HepG2 (cell line): ENCODE results near the gene DNMT3L. TPM values are rescaled to one million over a fixed set of nuclear protein-coding genes. Genes with fewer than 3 reads are reported as not detected.

Source experiments
- ATAC-seq: fragments of 200-7000 bp; cut with Tn5 transposase; 3 replicates; pipeline ENCODE4 v1.9.1; 2020; ENCODE audit warnings: mild to moderate bottlenecking, moderate library complexity
- BruUV-seq: library from RNA; stranded (reverse); fragments of 400-500 nt; replicated peaks from 2 replicates; lab custom pipeline; 2021; lab: Mats Ljungman, UMichigan
- CTCF ChIA-PET: fragments of 300-600 bp; formaldehyde crosslinking; extraction: SDS; loops from one replicate; lab custom pipeline; 2021; ENCODE audit warnings: low total read pairs, inconsistent platforms, low intra/inter-chr PET ratio; lab: Yijun Ruan, JAX
- POLR2A ChIA-PET: fragments of 350-600 bp; sonication (Branson Sonifier 250); formaldehyde crosslinking; loops from one replicate; lab custom pipeline; 2020; ENCODE audit warnings: antibody characterized with exemption, inconsistent platforms; lab: Yijun Ruan, JAX
- DNase-seq: peaks from one replicate; pipeline ENCODE4 v3.0.0-alpha.2; 2015; ENCODE audit warnings: low spot score
- FAIRE-seq: peaks from 3 replicates; lab custom pipeline; 2011; peaks lifted over from hg19 to GRCh38; lab: Jason Lieb, UNC
- H2AFZ ChIP-seq: one replicate; pipeline ENCODE4 v1.6.1; 2011; ENCODE audit warnings: low read length, inconsistent platforms
- H3K27ac ChIP-seq: fragments of 300-600 bp; 3 replicates; pipeline ENCODE4 v1.8.0; 2011; ENCODE audit warnings: mixed run types, mild to moderate bottlenecking, mixed read lengths, low read length, inconsistent platforms; ENCODE audit not compliant: insufficient read depth; ENCODE audit errors: extremely low read length
- H3K27me3 ChIP-seq, 2 experiments: fragments of 200-600 bp in 1 of 2; 2 replicates in 1 of 2; 3 replicates in 1 of 2; pipeline versions ENCODE4 v1.6.0 to v1.8.0; 2011; ENCODE audit warnings: low read length in 2 of 2, mild to moderate bottlenecking in 2 of 2, moderate library complexity in 2 of 2, inconsistent platforms in 1 of 2; ENCODE audit not compliant: insufficient read depth in 2 of 2, control insufficient read depth in 1 of 2
- H3K36me3 ChIP-seq, 2 experiments: fragments of 200-600 bp in 1 of 2; replicated peaks in 1 of 2; 2 replicates in 1 of 2; 3 replicates in 1 of 2; pipeline versions ENCODE4 v1.5.1 to v1.8.0; 2011; ENCODE audit warnings: low read length in 2 of 2, inconsistent platforms in 1 of 2; ENCODE audit not compliant: insufficient read depth in 2 of 2, control insufficient read depth in 1 of 2
- H3K4me1 ChIP-seq: 2 replicates; pipeline ENCODE4 v1.5.1; 2012; ENCODE audit warnings: low read length, inconsistent platforms; ENCODE audit not compliant: insufficient read depth
- H3K4me2 ChIP-seq: 2 replicates; pipeline ENCODE4 v1.6.0; 2011; ENCODE audit warnings: low read depth, low read length, inconsistent platforms
- H3K4me3 ChIP-seq, 3 experiments: fragments of 200-600 bp in 1 of 3; sonication (generic), shearing (Covaris generic) in 1 of 3; replicated peaks in 1 of 3; 2 replicates each; pipeline ENCODE4 v1.5.1; 2011 to 2016; ENCODE audit warnings: low read length in 3 of 3, inconsistent platforms in 2 of 3, low read depth in 2 of 3, mild to moderate bottlenecking in 2 of 3, control low read depth in 1 of 3, mixed read lengths in 1 of 3; ENCODE audit not compliant: insufficient read depth in 1 of 3
- H3K79me2 ChIP-seq: one replicate; pipeline ENCODE4 v1.6.1; 2011; ENCODE audit warnings: low read length, inconsistent platforms; ENCODE audit not compliant: insufficient read depth
- H3K9ac ChIP-seq: 2 replicates; pipeline ENCODE4 v1.6.0; 2011; ENCODE audit warnings: mild to moderate bottlenecking, low read depth, low read length, inconsistent platforms; ENCODE audit not compliant: insufficient read depth
- H3K9me3 ChIP-seq: 2 replicates; pipeline ENCODE4 v1.5.1; 2012; ENCODE audit warnings: mild to moderate bottlenecking, low read length
- H4K20me1 ChIP-seq: 2 replicates; pipeline ENCODE4 v1.6.0; 2011; ENCODE audit warnings: inconsistent platforms, mild to moderate bottlenecking, low read length, moderate library complexity; ENCODE audit not compliant: insufficient read depth
- CEBPB ChIP-seq: IDR thresholded peaks from 2 replicates; pipeline ENCODE4 v1.6.1; 2011; ENCODE audit warnings: low read depth, low read length, improper control_type of control experiment, borderline replicate concordance
- ZBED4 ChIP-seq: sonication (generic); formaldehyde crosslinking; IDR thresholded peaks from 2 replicates; pipeline ENCODE4 v1.4.0; 2020; ENCODE audit warnings: missing genetic modification reagents, borderline replicate concordance
- ZNF629 ChIP-seq: sonication (generic); formaldehyde crosslinking; conservative IDR thresholded peaks from 2 replicates; pipeline ENCODE4 v1.5.0; 2020; ENCODE audit warnings: missing genetic modification reagents
- ZNF724P ChIP-seq: sonication (generic); formaldehyde crosslinking; IDR thresholded peaks from 2 replicates; pipeline ENCODE4 v1.8.0; 2022; ENCODE audit warnings: missing genetic modification reagents, borderline replicate concordance
- WGBS: methylation state at CpG from one replicate; pipeline ENCODE4 v1.1.6; 2017; ENCODE audit warnings: low lambda C conversion rate; 5-methylcytosine and 5-hydroxymethylcytosine counted together
- in situ Hi-C: cut with HindIII; loops from 2 replicates; pipeline ENCODE4 v1.10.0; 2017; ENCODE audit warnings: low pct_unique_long_range_greater_than_20kb; ENCODE audit not compliant: extremely low pct_ligation_motif_present
- intact Hi-C: fragments of 100-400 bp; cut with micrococcal nuclease; formaldehyde crosslinking; loops from one replicate; pipeline ENCODE4 v1.10.0; 2022; ENCODE audit not compliant: unreplicated experiment
- polyA plus RNA-seq, 8 experiments: library from polyadenylated mRNA; depleted of rRNA in 3 of 8; stranded (reverse) in 7 of 8; unstranded in 1 of 8; fragments of >200 nt; fragmentation: Illumina TruSeq in 4 of 8; extraction: Trizol in 4 of 8; gene quantifications; 2 replicates each; pipeline versions ENCODE4 v1.2.1 to v1.2.3, GENCODE V29; 2011 to 2016; ENCODE audit warnings: low read depth in 4 of 8, missing spikeins in 1 of 8, mixed read lengths in 1 of 8; ENCODE audit not compliant: insufficient read depth in 1 of 8
- total RNA-seq, 5 experiments: library from RNA; depleted of rRNA; stranded (reverse); fragments of >200 nt; fragmentation: Illumina TruSeq; extraction: Trizol; gene quantifications; 2 replicates each; pipeline ENCODE4 v1.2.3, GENCODE V29; 2016; ENCODE audit warnings: low read depth in 1 of 5
- TF ChIP-seq, protein P1 (sequence below): sonication (generic); formaldehyde crosslinking; IDR thresholded peaks from 2 replicates; pipeline ENCODE4 v1.4.0; 2020; ENCODE audit warnings: missing genetic modification reagents, mild to moderate bottlenecking, borderline replicate concordance
- TF ChIP-seq, protein P2 (sequence below): sonication (generic); formaldehyde crosslinking; IDR thresholded peaks from 2 replicates; pipeline ENCODE4 v1.5.1; 2020; ENCODE audit warnings: missing genetic modification reagents, mild to moderate bottlenecking, borderline replicate concordance

Gene DNMT3L
- total and polyA plus RNA-seq, 2 of the 13 experiments (the other 11 are each of a cell fraction or from before 2014, with no cell fraction given): 0.75 to 1.7 TPM

DNA sequence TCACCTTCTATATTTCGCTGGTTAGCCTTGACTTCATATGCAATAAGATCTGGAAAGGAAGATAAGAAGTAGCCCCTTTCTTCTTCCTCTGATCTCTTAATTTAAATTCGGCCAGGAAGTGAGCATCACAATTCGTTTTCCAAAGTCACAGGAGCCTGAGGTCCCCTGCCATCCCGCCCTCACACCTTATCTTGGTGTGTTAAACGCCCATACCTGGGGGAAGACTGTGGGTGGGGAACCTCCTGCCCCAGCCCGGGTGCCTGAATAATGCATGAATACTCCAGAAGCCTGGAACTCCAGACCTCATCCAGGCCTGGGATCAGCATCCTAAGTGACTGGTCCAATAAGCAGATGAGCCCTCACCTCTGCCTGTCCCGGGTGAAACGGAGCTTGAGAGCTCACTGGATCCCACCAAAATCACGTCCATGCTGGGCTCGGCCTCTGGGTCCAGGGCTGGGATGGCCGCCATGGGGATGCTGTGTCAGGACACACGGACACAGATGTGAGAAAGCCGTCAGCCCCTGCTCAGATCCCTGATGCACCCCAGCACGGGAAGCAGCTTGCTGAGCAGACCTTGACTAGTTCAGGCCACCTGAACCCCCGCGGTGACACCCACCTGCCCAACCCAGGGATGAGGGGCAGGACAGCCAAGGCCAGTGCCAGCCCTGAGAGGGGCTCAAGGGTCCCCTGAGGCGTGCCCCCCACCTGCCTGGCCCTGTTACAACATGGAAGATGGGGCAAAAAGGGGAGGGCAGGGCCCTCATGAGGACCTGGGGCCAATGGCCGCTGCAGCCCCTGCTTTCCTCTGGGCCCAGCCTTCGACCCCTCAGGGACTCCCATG is 686 bp downstream of the DNMT3L start (continued):
- no peak for TF ChIP-seq ZBED4 (CRISPR knock-in tag)
- TF ChIP-seq ZNF724P (CRISPR knock-in tag): no peak
- TF ChIP-seq, protein P1, sequence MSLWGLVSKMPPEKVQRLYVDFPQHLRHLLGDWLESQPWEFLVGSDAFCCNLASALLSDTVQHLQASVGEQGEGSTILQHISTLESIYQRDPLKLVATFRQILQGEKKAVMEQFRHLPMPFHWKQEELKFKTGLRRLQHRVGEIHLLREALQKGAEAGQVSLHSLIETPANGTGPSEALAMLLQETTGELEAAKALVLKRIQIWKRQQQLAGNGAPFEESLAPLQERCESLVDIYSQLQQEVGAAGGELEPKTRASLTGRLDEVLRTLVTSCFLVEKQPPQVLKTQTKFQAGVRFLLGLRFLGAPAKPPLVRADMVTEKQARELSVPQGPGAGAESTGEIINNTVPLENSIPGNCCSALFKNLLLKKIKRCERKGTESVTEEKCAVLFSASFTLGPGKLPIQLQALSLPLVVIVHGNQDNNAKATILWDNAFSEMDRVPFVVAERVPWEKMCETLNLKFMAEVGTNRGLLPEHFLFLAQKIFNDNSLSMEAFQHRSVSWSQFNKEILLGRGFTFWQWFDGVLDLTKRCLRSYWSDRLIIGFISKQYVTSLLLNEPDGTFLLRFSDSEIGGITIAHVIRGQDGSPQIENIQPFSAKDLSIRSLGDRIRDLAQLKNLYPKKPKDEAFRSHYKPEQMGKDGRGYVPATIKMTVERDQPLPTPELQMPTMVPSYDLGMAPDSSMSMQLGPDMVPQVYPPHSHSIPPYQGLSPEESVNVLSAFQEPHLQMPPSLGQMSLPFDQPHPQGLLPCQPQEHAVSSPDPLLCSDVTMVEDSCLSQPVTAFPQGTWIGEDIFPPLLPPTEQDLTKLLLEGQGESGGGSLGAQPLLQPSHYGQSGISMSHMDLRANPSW: no peak

- CTCF ChIA-PET: no interaction called here
- TF ChIP-seq ZNF629 (CRISPR knock-in tag) (no peak), CEBPB (no peak)
- TF ChIP-seq, protein P2, sequence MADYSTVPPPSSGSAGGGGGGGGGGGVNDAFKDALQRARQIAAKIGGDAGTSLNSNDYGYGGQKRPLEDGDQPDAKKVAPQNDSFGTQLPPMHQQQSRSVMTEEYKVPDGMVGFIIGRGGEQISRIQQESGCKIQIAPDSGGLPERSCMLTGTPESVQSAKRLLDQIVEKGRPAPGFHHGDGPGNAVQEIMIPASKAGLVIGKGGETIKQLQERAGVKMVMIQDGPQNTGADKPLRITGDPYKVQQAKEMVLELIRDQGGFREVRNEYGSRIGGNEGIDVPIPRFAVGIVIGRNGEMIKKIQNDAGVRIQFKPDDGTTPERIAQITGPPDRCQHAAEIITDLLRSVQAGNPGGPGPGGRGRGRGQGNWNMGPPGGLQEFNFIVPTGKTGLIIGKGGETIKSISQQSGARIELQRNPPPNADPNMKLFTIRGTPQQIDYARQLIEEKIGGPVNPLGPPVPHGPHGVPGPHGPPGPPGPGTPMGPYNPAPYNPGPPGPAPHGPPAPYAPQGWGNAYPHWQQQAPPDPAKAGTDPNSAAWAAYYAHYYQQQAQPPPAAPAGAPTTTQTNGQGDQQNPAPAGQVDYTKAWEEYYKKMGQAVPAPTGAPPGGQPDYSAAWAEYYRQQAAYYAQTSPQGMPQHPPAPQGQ (CRISPR knock-in tag): no peak
These were observed 1.6 kb downstream of the DNMT3L start for GRCh38 chr21:44260066-44260465.

More at GRCh38 chr21:44260066-44260465, 1.6 kb downstream of the DNMT3L start:
- intact Hi-C loops: no loop called here
- FAIRE-seq (no peak), DNase-seq (no peak), ATAC-seq (no peak)
- H3K4me2 ChIP-seq: no peak overlapping the region
- in situ Hi-C loops: no loop called here
- H3K9me3 ChIP-seq: no peaks in the 10 kb centered on the region
- BruUV-seq: no TSS peak
- H2AFZ ChIP-seq: no peak overlapping the region
- H3K9ac ChIP-seq: no peak overlapping the region
- WGBS: 53% methylated on average over 4 of the region's 4 CpGs
- no peak overlapping the region for H3K27ac ChIP-seq
- H3K36me3 ChIP-seq: no peaks in the 10 kb centered on the region
- H3K27me3 ChIP-seq: peaks cover 0 to 13% of the 10 kb centered on the region in 2 experiments; a peak in 1 of 5 replicates
- POLR2A ChIA-PET: no interaction called here
- H3K4me3 ChIP-seq: no peak overlapping the region
- no peaks in the 10 kb centered on the region for H3K79me2 ChIP-seq
- no peaks in the 10 kb centered on the region for H4K20me1 ChIP-seq
- H3K4me1 ChIP-seq: peaks cover 23% of the 10 kb centered on the region
